Brain microvascular endothelial cell (primary cell): ENCODE results near the gene ADIG.
"Not testable (repeated sequence)": the region's sequence is repeated elsewhere in the genome, so short reads cannot be mapped to it uniquely, and the experiment has no call there.

Experiments used
- DNase-seq: peaks from one replicate; pipeline ENCODE4 v3.0.0-alpha.2; 2020
- H3K27ac ChIP-seq: fragments of 250-450 bp; sonication (Bioruptor Pico); 2 replicates; pipeline ENCODE4 v1.5.1; 2020; ENCODE audit warnings: mild to moderate bottlenecking, moderate library complexity
- H3K27me3 ChIP-seq: fragments of 250-450 bp; sonication (Bioruptor Pico); replicated peaks from 2 replicates; pipeline ENCODE4 v1.5.1; 2020; ENCODE audit warnings: mild to moderate bottlenecking
- H3K36me3 ChIP-seq: fragments of 250-450 bp; sonication (Bioruptor Pico); replicated peaks from 2 replicates; pipeline ENCODE4 v1.5.1; 2020; ENCODE audit warnings: mild to moderate bottlenecking
- H3K4me3 ChIP-seq: 2 replicates; pipeline ENCODE4 v1.5.1; 2011; ENCODE audit warnings: low read depth, mild to moderate bottlenecking, control low read depth, low read length, moderate library complexity
- in situ Hi-C: cut with HindIII; loops from 2 replicates; pipeline ENCODE4 v1.10.0; 2017; ENCODE audit warnings: low sequenced_read_pairs, low pct_ligation_motif_present
- TF ChIP-seq, protein P1 (sequence below): IDR thresholded peaks from 2 replicates; pipeline ENCODE4 v1.5.1; 2011; ENCODE audit warnings: low read depth, mild to moderate bottlenecking, moderate library complexity, low read length, control low read depth, inconsistent platforms; ENCODE audit errors: missing control alignments

The ADIG gene

DNA sequence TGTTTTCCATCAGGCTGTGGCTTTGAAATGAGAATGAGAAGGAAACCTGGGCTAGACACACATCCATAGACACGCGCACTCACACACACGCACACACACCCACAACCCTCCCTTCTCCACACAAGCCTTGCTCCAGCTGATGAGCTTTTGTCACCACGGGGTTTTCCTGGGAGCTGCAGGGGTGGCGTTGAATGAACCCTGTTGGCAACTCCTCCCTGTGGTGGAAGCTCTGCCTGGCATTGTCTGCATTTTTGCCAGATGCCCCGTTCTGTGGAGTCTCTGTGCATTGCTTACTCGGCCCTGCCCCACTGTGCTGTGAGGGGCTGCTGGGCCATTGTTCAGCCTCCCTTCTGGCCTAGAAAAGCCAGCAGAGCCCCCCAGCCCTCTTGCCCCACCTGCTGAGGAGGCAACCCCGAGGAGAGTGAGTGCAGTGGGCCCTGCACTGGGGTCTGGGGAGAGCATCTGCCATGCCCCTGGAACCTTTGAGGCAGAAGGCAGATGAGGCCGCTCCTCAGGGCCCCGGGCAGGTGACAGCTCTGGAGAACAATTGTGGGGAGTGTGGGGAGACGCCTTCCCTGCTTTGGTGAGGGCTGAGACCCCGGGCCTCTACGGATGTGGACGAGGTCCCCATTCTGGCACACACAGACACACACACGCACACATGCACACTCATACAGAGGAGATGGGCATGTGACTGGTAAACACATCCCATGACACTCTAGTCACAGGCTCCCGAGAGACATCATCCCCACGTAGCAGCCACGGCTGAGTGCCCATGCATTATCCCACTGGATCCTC is 9.9 kb downstream of the ADIG start:
- Histone ChIP-seq H3K36me3 (no peaks in the 10 kb centered on the region), H3K27ac (no peak overlapping the region), H3K4me3 (no peak overlapping the region), H3K27me3 (no peaks in the 10 kb centered on the region)
- DNase-seq = peak; percentile 16
- TF ChIP-seq, protein P1, sequence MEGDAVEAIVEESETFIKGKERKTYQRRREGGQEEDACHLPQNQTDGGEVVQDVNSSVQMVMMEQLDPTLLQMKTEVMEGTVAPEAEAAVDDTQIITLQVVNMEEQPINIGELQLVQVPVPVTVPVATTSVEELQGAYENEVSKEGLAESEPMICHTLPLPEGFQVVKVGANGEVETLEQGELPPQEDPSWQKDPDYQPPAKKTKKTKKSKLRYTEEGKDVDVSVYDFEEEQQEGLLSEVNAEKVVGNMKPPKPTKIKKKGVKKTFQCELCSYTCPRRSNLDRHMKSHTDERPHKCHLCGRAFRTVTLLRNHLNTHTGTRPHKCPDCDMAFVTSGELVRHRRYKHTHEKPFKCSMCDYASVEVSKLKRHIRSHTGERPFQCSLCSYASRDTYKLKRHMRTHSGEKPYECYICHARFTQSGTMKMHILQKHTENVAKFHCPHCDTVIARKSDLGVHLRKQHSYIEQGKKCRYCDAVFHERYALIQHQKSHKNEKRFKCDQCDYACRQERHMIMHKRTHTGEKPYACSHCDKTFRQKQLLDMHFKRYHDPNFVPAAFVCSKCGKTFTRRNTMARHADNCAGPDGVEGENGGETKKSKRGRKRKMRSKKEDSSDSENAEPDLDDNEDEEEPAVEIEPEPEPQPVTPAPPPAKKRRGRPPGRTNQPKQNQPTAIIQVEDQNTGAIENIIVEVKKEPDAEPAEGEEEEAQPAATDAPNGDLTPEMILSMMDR = no peak
- in situ Hi-C loops = no loop called here

DNA sequence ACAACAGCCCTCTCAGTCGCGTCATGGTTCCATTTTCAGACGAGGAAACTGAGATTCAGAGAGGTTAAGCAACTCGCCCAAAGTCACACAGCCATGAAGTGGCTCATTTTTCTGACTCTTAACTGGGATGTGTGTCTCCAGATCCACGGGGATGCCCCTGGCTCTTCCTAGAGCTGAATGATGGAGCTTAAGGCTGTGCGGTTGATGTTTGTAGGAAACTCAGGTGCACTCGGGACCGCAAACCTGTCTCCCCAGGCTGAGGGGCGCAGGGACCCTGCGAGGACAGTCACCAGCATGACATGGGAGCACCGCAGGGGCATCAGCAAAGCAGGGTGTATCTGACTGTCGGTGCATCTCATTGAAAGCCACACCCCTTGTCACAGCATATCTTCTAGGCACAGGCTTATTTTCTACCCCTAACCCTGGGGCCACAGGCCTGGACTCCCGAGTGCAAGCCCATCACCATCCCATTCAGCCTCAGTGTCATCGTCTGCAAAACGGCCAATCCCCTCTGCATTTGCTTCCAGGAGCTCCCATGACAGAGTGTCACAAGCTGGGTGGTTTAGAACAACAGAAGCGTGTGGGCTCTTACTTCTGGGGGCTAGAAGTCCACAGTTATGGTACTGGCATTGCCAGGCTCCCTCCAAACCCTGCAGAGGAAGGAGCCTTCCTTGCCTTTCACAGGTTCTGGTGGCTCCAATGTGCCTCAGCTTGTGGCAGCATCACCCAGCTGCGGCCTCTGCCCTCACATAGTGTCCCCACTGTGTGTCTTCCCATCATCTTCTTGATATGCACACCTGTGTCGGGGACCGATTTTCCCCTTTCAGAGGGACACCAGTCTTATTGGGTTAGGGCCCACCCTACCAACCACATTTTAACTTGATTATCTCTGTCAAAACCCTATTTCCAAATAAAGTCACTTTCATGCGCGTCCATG is 10.7 kb downstream of the ADIG start:
- in situ Hi-C loops = no loop called here
- DNase-seq = no peak
- no peak overlapping the region for H3K27ac ChIP-seq
- TF ChIP-seq, protein P1 = no peak
- no peaks in the 10 kb centered on the region for H3K36me3 ChIP-seq
- H3K4me3 ChIP-seq = no peak overlapping the region
- H3K27me3 ChIP-seq = no peaks in the 10 kb centered on the region

DNA sequence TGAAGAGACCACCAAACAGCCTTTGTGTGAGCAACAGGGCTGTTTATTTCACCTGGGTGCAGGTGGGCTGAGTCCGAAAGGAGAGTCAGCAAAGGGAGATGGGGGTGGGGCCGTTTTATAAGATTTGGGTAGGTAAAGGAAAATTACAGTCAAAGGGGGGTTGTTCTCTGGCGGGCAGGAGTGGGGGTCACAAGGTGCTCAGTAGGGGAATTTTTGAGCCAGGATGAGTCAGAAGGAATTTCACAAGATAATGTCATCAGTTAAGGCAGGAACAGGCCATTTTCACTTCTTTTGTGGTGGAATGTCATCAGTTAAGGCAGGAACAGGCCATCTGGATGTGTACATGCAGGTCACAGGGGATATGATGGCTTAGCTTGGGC is 11.4 kb downstream of the ADIG start:
- H3K27ac ChIP-seq, H3K36me3 ChIP-seq, in situ Hi-C loops, H3K4me3 ChIP-seq, H3K27me3 ChIP-seq: not testable (repeated sequence)
- DNase-seq = peak; percentile 12

DNA sequence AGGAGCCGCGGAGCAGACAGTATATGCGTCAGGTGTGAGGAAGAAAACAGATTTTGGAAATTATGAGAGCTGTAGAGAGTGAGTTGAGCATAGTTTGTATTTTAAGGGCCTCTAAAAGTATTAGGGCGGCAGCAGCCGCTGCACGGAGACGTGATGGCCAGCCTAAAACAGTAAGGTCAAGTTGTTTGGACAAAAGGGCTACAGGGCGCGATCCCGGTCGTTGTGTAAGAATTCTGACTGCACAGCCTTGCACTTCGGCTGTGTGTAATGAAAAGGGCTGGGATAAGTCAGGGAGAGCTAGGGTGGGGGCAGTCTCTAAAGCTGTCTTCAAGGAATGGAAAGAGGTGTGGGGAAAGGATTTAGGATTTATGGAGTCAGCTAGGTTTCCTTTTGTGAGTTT is 13.3 kb downstream of the ADIG start:
- in situ Hi-C loops, H3K27ac ChIP-seq, H3K36me3 ChIP-seq, H3K27me3 ChIP-seq, DNase-seq, H3K4me3 ChIP-seq: not testable (repeated sequence)

DNA sequence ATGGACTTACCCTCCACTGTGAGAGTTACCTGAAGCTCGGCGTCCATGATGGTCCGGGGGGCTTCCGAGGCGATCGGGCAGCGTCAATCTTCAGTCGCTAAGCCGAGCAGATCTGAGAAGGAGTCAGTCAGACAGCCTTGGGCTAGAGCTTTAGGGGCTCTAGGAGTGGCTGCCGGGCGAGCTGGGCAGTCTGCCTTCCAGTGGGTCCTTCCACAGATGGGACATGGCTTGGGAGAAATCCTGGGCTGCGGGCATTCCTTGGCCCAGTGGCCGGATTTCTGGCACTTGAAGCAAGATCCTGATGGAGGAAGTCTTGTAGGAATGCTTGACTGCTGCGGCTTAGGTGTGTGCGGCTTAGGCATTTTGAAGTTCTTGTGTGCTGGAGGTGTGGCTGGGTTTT is 14.9 kb downstream of the ADIG start:
- H3K4me3 ChIP-seq, H3K36me3 ChIP-seq, H3K27ac ChIP-seq, DNase-seq, H3K27me3 ChIP-seq, in situ Hi-C loops: not testable (repeated sequence)

DNA sequence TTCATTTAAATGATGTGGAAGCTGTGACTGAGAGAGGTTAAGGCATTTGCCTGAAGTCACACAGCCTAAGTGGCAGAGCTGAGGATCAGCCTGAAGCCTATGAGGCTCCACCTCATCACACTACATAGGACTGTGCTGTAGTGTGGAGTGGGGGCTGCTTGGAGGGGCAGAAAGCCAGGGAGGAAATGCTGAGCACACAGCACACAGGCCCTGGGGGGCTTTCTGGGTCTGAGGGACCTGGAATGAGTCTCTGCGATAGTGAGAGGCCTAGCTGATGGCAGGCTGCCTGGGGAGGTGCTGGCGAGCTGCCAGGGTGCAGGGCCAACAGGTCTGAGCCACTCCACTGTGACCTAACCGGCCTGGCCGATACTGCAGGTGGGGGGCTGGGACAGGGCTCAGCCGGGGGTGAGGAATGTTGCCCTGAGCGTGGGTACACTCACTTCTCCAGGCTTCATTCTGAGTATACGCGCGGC is 18.4 kb downstream of the ADIG start:
- H3K27me3 ChIP-seq = peaks cover 7% of the 10 kb centered on the region
- in situ Hi-C loops = no loop called here

DNA sequence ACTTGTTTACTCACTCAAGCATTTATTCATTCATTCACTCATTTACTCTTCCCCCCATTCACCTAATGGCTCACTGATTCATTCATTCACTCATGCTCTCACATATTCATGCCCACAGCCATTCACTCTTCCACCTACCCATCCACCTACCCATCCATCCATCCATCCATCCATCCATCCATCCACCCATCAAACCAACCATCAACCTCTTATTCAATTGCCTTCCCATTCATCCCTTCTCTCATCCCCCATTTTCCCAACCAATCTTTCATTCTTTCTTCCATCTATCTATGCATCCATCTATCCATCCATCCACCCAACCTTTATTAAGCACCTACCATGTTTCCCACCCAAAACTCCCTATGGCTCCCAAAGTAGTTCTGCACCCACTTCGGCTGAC is 19.1 kb downstream of the ADIG start:
- TF ChIP-seq, protein P1 = no peak
- no peaks in the 10 kb centered on the region for H3K36me3 ChIP-seq
- H3K4me3 ChIP-seq = no peak overlapping the region
- H3K27ac ChIP-seq = no peak overlapping the region
- in situ Hi-C loops = no loop called here
- peaks cover 7% of the 10 kb centered on the region for H3K27me3 ChIP-seq
- DNase-seq = no peak

More for the DNA sequence above, 18.4 kb downstream of the ADIG start:
- no peaks in the 10 kb centered on the region for H3K36me3 ChIP-seq
- TF ChIP-seq, protein P1 = no peak
- no peak overlapping the region for H3K27ac ChIP-seq
- H3K4me3 ChIP-seq = no peak overlapping the region
- DNase-seq = no peak
